GM19351 (cell line): ENCODE measurements around the gene KIF5C.

Source experiments
- ATAC-seq: cut with Tn5 transposase; IDR thresholded peaks from one replicate; pipeline ENCODE4 v1.9.1; 2021; ENCODE audit warnings: mild to moderate bottlenecking, moderate library complexity; ENCODE audit not compliant: unreplicated experiment

Gene KIF5C

DNA sequence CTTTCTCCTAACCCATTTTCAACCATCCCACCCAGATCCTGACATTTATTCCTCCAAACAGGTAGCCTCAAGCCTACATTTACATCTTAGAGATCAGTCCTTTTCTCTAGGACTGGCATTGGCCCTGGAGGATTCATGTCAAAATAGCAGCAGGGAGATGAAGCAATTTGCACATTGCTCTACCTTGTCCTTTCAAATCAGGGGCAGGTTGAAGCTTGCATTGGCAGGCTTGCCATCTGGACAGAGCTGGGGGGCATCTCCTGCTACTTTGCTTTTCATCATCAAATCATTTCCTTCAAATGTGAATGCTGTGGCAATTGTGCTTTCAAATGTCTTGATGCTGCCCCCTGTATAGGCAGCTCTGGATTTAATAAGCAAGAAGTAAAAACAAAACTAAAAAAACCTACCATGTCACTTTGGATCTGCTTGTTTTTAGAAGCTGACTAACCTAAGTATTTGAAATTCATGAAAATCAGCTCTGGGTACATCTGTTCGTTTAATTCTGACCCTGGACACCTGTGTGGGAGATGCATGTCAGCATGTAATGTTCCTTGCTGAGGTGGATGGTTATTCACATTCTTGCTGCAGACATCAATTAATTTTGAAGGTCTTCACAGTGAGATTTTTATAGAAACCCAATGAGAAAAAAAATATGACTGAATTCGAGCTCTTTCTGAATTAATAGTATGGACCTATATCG is 47.9 kb downstream of the KIF5C start:
- ATAC-seq: no peak

GRCh38 chr2:148924514-148925178 is 49.6 kb downstream of the KIF5C start:
- no peak for ATAC-seq

GRCh38 chr2:148926291-148926961 is 51.4 kb downstream of the KIF5C start:
- ATAC-seq: peak; percentile 88

DNA sequence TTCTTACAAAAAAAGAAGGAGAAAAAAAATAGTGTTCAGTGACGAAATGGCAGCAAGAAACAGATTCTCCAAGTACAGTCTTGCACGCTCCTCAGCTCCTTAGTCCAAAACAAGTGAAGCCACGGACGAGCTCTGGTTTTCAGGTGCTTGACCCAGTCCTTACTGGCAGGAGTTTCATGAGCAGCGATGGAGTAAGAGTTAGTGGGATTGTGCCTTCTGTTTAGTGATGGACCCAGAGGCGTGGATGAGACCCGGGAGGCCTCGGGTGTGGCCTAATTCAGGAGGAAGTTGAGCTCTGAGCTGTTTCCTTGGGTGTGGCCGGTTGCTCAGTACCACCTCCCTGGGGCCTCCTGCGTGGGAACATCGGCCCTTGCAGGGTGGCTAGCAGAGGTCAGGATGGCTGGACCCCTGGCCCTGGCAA is 52.0 kb downstream of the KIF5C start:
- ATAC-seq: peak; percentile 81

DNA sequence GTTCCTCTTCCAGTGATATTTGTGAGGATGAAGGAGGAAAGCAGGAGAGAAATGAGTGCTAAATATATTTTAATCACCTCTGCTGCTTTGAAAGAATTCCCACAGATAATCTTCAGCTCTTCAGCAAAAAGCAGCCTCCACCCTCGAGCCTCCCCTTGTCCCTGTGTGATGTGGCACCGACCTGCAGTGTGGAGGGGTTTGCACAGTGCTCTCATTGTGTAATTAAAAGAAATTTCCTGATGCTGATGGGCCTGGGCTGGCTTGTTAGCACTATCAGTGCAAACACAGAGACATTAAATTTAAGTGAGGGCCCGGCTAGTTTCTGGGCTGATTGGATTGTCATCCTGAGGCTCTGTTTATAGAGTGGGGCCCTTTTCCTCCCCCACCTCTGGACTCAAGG is 53.4 kb downstream of the KIF5C start:
- no peak for ATAC-seq

DNA sequence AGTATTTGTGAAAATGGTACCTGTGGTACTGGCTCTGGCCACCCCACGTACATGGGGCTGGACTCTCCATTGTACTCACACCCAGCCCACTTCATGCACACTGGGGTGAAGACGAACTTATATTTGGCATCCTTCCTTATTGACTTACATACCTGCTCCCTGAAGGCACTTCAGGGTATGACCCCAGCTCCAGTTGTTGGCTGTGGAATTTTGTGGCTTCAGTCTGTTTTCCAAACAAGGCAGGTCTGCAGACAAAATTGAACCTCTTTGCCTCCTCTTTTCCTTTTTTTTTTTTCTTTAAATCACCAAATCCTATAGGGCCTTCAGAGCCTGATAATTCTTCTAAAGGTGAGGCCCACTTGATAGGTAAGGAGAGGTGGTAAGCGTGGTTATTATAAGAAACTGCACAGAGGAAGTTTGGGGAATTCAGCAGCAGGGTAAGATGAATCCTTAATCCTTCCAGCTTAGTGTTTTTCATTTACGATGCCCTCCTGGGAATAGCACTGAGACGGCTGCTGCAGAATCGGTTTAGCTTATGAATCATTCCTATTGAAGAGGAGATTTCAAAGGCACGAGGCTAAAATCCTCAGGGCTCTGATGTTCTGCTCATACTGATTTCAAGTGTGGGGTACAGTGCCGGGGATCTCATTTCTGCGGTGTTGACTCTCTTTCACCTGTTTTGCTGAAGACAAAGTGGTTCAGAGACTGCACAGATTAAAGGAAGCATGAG is 55.2 kb downstream of the KIF5C start:
- no peak for ATAC-seq

DNA sequence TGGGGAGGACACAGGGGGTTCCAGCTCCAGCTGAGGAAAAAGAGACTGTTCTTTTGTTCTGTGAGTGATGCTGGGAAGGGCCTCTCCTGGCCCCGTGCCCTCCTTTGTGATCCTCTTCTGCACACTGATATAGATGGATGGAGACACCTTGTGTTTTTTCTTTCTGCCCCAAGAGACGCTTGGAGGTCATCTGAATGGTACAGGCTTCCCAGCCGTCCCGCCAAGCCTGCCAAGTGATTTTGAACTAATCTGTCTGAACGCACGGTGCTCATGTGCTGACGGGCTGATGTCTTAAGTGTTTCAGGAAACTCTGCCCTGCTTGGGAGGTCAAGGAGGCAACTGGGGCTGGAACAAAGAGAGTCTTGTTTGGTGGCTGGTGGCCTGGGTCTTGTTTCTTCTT is 57.5 kb downstream of the KIF5C start:
- no peak for ATAC-seq

- no peak for ATAC-seq
Measured at GRCh38 chr2:148933456-148933855, 58.4 kb downstream of the KIF5C start.

- ATAC-seq: no peak
Measured at GRCh38 chr2:148935791-148936190, 60.8 kb downstream of the KIF5C start.

DNA sequence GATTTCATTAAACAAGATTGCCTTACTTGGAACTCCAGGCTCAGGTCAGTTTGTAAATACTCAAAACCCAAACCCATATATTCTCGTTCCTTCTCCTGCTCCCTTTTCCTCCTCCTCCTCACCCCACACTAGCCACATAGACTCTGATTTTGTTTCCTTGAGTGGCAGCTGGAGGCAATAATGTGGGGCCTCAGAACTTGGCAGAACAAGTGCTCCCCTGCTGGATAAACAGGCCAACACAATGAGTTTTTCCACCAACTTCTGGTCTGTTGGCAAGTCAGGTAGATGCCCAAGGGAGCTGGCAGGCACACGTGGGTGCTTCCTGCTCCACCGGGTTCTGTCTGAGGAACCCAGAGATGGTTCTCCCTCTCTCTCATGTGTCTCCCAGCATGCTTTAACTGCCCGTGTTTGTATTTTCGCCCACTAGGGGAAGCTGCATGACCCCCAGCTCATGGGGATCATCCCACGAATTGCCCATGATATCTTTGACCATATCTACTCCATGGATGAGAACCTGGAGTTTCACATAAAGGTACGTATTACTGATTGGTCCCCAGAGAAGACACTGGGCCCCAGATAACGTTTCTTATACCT is 61.9 kb downstream of the KIF5C start:
- no peak for ATAC-seq

DNA sequence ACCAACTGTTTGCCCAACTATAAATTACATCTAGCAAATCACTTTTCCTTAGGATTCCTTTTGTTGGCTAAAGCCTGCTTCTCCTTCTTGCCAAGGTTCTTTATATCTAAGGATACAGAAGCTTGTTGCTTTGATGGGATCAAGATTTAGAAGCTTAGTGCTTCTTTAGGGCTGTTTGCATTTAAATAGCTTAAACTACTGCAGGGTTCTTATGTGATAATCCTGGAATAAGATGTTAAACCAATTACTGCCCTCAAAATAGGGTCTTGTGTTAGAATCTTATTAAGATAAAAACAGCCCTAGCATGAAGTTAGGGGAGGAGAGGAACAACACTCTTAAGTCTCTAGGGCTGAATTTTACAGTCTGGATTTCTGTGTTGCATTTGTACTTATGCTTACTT is 64.2 kb downstream of the KIF5C start:
- no peak for ATAC-seq

DNA sequence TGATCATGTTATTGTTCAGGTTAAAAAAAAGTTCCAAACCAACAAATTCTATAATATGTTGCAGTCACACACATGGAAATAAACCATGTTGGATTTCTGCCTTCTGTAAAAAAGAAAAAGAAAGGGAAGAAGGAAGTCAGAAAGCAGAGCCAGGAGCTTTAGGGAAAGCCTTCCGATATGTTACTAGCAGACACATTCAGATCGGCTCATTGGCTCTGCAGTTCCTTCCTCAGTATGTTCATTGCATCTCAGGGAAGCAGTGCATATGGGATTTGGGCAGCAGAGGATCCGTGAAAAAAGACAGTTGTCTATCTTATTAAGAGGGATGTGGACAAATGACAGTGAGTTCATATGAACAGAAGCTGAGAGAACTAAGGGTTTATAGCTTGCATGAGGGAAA is 68.1 kb downstream of the KIF5C start:
- ATAC-seq: no peak

DNA sequence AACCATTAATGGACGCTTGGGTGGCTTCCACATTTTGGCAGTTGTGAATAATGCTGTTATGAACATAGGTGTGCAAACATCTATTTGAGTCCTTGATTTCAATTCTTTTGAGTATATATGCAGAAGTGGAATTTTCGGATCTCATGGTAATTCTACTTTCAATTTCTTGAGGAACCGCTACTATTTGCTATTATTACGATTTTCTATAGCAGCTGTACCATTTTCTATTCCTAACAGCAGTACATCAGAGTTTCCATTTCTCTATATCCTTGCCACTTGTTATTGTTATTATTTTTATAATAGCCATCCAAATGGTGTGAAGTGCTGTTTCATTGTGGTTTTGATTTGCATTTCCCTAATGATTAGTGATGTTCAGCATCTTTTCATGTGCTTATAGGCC is 69.5 kb downstream of the KIF5C start:
- ATAC-seq: no peak

GRCh38 chr2:148947299-148947698 is 72.3 kb downstream of the KIF5C start:
- ATAC-seq: no peak

GRCh38 chr2:148948868-148949267 is 73.8 kb downstream of the KIF5C start:
- ATAC-seq: peak; percentile 43

DNA sequence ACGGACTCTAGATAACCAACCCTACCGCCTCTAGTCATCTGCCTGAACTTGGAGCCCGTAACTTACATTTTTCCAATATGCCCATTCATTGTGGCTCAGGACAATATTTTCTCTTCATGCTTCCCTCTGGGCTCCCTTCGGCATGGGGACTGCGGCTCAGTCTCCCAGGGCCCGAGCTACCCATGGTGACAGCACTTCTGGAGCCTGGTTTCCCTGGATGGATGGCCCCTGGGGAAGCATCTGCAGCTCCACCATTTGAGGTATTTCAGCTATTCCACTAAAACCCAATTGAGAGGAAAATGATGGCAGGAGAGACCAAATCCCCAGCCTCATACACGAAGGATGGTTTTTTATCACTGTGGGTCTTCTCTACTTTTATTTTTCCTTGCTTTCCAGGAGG is 74.3 kb downstream of the KIF5C start:
- no peak for ATAC-seq

- ATAC-seq: no peak
Measured at GRCh38 chr2:148952621-148953020, 77.6 kb downstream of the KIF5C start.

GRCh38 chr2:148953426-148953825 is 78.4 kb downstream of the KIF5C start:
- ATAC-seq: no peak

DNA sequence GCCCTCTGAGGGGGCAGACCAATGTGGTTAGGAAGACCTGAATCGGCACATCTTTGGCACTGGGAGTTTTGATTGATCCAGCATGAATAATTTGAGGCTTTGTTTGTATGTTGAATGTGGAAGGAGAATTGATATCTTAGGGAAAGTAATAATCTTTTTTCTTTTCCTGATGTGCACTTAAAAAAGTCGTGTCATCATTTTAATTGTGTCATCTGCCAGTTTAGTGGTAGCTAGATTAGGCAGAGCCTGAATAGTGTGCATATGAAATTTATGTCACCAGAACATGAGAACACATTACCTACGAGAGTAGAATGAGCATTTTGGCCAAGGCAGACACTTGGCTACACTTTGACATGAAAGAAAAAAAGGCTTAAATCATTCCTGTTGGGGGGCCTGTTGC is 79.5 kb downstream of the KIF5C start:
- ATAC-seq: no peak

GRCh38 chr2:148955798-148956197 is 80.8 kb downstream of the KIF5C start:
- no peak for ATAC-seq

GRCh38 chr2:148957023-148957422 is 82.0 kb downstream of the KIF5C start:
- ATAC-seq: no peak
